ENCODE measurements around the gene MTA1. TPM values are rescaled to one million over a fixed set of nuclear protein-coding genes. Genes with fewer than 3 reads are reported as not detected.

The MTA1 gene
- total RNA-seq, 1 donor from 2014 or later: 192 TPM

DNA sequence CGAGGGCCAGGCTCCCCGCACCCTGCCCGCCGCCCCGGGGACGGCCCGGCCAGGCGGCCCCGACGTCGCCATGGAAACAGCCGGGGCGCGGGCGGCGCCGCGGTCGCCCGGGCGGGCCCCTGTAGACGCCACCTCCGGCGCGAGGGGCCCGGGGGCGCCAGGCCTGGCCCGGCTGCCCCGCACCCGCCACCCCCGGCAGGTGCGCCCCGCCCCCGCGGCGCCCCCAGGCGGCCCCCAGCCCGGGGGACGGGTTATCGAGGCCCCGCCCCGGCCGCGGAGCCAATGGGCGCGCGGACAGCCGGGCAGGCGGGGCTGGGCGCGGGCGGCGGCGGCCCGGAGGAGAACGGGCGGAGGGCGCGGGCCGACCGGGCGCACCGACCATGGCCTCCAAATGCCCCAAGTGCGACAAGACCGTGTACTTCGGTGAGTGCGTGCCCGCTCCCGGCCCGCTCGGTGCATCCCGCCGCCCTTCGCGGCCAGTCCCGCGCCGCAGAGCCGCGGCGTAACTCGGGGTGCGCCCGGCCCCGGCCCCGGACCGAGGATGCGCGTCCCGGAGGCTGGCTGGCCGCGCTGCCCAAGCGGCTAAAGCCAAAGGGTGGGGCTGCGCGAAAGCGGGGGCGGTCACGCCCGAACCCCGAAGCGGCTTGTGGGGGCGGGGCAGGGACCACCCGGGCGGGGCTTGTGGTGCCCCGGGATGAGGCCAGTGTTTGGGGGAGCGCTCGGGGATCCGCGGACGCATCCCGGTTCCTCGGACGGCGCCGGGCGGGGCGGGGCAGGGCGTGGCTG lies 55.0 kb downstream of the MTA1 start, which contains the start of gene CRIP2:
Gene CRIP2 (plus strand): TSS at position 339 of the 786 bp plus-strand sequence. CDS start 42 bp downstream, at position 381.
- Histone ChIP-seq H3K36me3 (peaks cover 19% of the 10 kb centered on the region), H3K27ac (replicated peaks) (peak within 1 kb of the TSS; percentile 100), H3K4me3 (peak within 1 kb of the TSS; percentile 92), H3K9me3 (replicated peaks) (no peaks in the 10 kb centered on the region), H3K4me1 (peaks cover 91% of the 10 kb centered on the region), H3K27me3 (ENCODE audit: low read depth) (no peaks in the 10 kb centered on the region)
- TF ChIP-seq, protein P1, sequence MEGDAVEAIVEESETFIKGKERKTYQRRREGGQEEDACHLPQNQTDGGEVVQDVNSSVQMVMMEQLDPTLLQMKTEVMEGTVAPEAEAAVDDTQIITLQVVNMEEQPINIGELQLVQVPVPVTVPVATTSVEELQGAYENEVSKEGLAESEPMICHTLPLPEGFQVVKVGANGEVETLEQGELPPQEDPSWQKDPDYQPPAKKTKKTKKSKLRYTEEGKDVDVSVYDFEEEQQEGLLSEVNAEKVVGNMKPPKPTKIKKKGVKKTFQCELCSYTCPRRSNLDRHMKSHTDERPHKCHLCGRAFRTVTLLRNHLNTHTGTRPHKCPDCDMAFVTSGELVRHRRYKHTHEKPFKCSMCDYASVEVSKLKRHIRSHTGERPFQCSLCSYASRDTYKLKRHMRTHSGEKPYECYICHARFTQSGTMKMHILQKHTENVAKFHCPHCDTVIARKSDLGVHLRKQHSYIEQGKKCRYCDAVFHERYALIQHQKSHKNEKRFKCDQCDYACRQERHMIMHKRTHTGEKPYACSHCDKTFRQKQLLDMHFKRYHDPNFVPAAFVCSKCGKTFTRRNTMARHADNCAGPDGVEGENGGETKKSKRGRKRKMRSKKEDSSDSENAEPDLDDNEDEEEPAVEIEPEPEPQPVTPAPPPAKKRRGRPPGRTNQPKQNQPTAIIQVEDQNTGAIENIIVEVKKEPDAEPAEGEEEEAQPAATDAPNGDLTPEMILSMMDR (IDR thresholded peaks at IDR 0.05; ENCODE audit: borderline replicate concordance): no peak
- peak; percentile 77 for DNase-seq
- intact Hi-C loops (cut with micrococcal nuclease): no loop called here

DNA sequence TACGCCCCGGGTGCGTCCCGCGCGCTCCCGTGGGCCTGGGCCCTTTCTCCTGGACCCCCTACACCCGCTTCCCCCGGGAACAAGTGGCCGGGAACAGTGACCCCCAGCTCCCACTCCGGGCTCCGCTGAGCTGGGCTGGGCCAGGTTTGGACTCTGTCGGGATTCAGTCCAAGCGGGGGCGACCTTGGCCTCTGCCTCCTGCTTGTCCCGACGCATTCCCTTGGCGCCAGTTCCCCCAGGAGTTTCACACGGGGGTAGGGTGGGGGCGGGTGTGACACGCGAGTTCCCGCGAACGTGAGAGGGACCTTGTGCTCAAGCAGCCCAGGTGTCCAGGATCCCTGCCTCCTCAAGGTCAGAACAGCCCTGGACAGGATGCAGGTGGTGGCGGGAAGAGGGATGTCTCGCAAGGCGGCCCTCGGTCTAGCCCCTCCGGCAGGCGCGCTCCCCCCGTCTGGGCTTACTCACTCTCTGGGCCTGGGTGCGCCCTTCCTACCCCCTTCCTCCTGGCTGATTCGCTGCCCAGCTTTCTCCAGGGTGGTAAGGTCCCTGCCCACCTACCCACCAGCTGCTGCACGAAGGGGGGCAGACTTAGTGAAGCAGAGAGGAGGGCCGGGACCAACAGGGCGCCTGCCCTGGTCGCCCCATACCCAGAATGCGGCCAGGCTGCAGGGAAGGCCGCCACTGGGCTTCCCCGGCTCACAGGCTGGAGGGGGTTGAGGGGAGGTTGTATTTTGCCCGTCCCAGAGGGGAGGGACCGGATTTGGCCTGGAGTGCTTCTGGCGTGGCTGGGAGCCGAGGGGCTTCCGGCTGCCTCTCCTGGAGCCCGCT lies 55.9 kb downstream of the MTA1 start:
- Histone ChIP-seq H3K4me3 (peak overlapping the region; percentile 92), H3K4me1 (peaks cover 91% of the 10 kb centered on the region), H3K27ac (replicated peaks) (peak overlapping the region; percentile 100), H3K36me3 (peaks cover 18% of the 10 kb centered on the region), H3K9me3 (replicated peaks) (no peaks in the 10 kb centered on the region), H3K27me3 (ENCODE audit: low read depth) (no peaks in the 10 kb centered on the region)
- peak; percentile 73 for DNase-seq
- intact Hi-C loops (cut with micrococcal nuclease): no loop called here
- TF ChIP-seq, protein P1 (IDR thresholded peaks at IDR 0.05; ENCODE audit: borderline replicate concordance): no peak

GRCh38 chr14:105476097-105476830 lies 56.6 kb downstream of the MTA1 start:
- Histone ChIP-seq H3K4me1 (peaks cover 91% of the 10 kb centered on the region), H3K36me3 (peaks cover 18% of the 10 kb centered on the region), H3K9me3 (replicated peaks) (no peaks in the 10 kb centered on the region), H3K27me3 (ENCODE audit: low read depth) (no peaks in the 10 kb centered on the region), H3K4me3 (peak overlapping the region; percentile 92), H3K27ac (replicated peaks) (peak overlapping the region; percentile 100)
- intact Hi-C loops (cut with micrococcal nuclease): no loop called here
- TF ChIP-seq, protein P1 (IDR thresholded peaks at IDR 0.05; ENCODE audit: borderline replicate concordance): no peak
- DNase-seq: peak; percentile 75

DNA sequence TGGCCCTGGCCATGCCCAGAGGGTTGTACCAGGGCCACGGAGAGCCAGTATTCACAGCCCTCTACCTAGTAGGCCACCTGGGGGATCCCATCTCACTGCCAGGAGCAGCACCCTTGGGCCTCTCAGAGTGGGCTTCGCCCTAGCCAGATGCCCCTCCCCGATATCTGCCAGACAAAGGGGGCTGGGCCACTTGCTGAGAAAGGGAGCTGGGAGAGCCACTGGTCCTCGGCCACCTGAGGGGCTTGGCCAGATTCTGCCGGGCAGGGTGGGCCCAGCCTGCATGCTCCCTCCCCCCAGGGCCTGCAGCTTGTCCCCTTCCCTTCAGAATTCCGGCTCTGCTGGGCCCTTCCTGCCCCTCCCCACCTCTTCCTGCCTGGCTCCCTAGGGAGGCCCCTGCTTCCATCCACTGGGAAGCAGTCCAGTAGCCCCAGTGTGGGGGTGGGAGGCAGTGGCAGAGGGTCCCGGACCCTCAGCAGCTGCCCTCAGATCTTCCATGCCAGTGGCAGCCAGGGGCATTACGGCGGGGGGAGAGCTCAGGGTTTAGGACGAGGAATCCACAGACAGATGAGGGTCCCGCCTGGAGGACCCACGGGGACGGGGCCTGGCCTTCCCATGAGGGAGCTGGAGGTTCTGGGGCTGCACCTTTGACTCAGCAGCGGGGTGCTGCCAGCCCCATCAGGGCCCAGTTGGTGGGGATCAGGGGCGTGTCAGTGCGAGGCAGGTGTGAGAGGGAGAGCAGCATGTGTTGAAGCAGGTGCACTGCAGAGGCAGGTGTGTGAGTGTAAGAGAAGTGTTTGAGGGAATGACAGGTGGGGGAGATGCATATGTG lies 57.4 kb downstream of the MTA1 start:
- TF ChIP-seq, protein P1 (IDR thresholded peaks at IDR 0.05; ENCODE audit: borderline replicate concordance): no peak
- Histone ChIP-seq H3K4me1 (peaks cover 91% of the 10 kb centered on the region), H3K4me3 (peak overlapping the region; percentile 92), H3K36me3 (peaks cover 18% of the 10 kb centered on the region), H3K27ac (replicated peaks) (peak overlapping the region; percentile 100), H3K9me3 (replicated peaks) (no peaks in the 10 kb centered on the region), H3K27me3 (ENCODE audit: low read depth) (no peaks in the 10 kb centered on the region)
- peak; percentile 30 for DNase-seq
- intact Hi-C loops (cut with micrococcal nuclease): no loop called here

All from left ventricle myocardium inferior (tissue), 1 donor.